SK-N-SH (cell line): ENCODE data around the gene HOXD13.

Source experiments
- EP300 ChIP-seq, 2 experiments: IDR thresholded peaks; 2 replicates each; pipeline versions ENCODE4 v1.4.0 to v1.6.1; 2012; ENCODE audit warnings: borderline replicate concordance in 1 of 2, low read depth in 1 of 2, low read length in 1 of 2
- TF ChIP-seq, protein P1 (sequence below): fragments of 200-600 bp; sonication (generic); IDR thresholded peaks from 2 replicates; pipeline ENCODE4 v1.6.1; 2017; ENCODE audit warnings: antibody characterized with exemption, mild to moderate bottlenecking, moderate library complexity
- TF ChIP-seq, protein P2 (sequence below): IDR thresholded peaks from 2 replicates; pipeline ENCODE4 v1.6.1; 2012; ENCODE audit warnings: mild to moderate bottlenecking, low read depth, low read length, moderate library complexity

DNA sequence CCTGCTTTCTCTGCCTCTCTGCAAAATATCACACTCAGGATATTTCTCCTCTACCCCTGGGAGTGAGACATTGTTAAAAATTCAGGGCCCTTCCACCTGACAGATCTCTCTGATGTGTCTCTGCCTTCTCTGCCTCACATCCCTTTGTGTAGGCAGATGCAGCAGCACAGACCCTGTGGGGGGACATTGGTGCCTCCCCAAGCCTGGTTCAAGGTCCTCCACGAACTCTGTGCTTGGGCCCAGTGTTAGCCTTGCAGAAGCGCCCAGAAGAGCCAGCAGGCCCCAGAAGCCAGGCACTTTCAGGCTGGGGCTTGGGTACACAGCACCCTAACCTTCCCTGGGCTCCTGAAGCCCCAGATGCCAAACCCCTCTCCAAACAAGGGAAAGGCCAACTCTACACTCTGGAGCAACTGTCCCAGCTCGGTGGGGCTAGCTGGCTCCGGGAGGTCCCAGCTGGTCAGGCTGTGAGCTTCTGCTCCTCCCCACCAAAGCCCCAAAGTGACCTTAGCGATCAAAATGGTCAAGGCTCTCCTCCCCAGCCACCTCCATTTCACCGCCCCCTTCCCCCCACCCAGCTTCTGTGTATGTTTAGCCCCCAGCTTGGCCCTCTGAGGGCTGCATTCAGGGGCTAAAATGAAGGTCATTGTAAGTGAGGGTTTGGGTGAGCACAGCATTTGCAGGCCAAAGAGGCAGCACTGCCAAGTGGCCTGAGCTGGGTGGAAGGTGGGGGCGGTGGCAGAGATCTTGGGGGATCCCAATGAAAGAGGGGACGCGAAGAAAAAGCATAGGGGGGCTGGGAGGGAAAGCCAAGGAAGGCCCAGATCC, 32.6 kb downstream of the HOXD13 start:
- TF ChIP-seq, protein P1, sequence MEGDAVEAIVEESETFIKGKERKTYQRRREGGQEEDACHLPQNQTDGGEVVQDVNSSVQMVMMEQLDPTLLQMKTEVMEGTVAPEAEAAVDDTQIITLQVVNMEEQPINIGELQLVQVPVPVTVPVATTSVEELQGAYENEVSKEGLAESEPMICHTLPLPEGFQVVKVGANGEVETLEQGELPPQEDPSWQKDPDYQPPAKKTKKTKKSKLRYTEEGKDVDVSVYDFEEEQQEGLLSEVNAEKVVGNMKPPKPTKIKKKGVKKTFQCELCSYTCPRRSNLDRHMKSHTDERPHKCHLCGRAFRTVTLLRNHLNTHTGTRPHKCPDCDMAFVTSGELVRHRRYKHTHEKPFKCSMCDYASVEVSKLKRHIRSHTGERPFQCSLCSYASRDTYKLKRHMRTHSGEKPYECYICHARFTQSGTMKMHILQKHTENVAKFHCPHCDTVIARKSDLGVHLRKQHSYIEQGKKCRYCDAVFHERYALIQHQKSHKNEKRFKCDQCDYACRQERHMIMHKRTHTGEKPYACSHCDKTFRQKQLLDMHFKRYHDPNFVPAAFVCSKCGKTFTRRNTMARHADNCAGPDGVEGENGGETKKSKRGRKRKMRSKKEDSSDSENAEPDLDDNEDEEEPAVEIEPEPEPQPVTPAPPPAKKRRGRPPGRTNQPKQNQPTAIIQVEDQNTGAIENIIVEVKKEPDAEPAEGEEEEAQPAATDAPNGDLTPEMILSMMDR: no peak
- no peak for TF ChIP-seq EP300 (IDR thresholded peaks at IDR 0.05; ENCODE audit: borderline replicate concordance in 1 of 2, low read depth in 1 of 2, low read length in 1 of 2)
- TF ChIP-seq, protein P2, sequence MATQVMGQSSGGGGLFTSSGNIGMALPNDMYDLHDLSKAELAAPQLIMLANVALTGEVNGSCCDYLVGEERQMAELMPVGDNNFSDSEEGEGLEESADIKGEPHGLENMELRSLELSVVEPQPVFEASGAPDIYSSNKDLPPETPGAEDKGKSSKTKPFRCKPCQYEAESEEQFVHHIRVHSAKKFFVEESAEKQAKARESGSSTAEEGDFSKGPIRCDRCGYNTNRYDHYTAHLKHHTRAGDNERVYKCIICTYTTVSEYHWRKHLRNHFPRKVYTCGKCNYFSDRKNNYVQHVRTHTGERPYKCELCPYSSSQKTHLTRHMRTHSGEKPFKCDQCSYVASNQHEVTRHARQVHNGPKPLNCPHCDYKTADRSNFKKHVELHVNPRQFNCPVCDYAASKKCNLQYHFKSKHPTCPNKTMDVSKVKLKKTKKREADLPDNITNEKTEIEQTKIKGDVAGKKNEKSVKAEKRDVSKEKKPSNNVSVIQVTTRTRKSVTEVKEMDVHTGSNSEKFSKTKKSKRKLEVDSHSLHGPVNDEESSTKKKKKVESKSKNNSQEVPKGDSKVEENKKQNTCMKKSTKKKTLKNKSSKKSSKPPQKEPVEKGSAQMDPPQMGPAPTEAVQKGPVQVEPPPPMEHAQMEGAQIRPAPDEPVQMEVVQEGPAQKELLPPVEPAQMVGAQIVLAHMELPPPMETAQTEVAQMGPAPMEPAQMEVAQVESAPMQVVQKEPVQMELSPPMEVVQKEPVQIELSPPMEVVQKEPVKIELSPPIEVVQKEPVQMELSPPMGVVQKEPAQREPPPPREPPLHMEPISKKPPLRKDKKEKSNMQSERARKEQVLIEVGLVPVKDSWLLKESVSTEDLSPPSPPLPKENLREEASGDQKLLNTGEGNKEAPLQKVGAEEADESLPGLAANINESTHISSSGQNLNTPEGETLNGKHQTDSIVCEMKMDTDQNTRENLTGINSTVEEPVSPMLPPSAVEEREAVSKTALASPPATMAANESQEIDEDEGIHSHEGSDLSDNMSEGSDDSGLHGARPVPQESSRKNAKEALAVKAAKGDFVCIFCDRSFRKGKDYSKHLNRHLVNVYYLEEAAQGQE: no peak
